K562 (cell line): Measurements from ENCODE around the gene MDP1. TPM values are rescaled to one million over a fixed set of nuclear protein-coding genes. Genes with fewer than 3 reads are reported as not detected.
A peak's percentile ranks its signal among the peaks of the same experiment; 100 is the strongest.

Experiments used
- ATAC-seq: fragments of 200-7000 bp; cut with Tn5 transposase; 3 replicates; pipeline ENCODE4 v1.9.1; 2020; ENCODE audit warnings: moderate library complexity
- BruUV-seq: library from RNA; stranded (reverse); fragments of 400-500 nt; replicated peaks from 2 replicates; lab custom pipeline; 2021; lab: Mats Ljungman, UMichigan
- CTCF ChIA-PET: fragments of 300-600 bp; formaldehyde crosslinking; extraction: SDS; loops from one replicate; lab custom pipeline; 2021; ENCODE audit warnings: low intra/inter-chr PET ratio; lab: Yijun Ruan, JAX
- POLR2A ChIA-PET: fragments of 300-600, 350-650 bp; sonication (Branson Sonifier 250); formaldehyde crosslinking; extraction: SDS; loops from one replicate; lab custom pipeline; 2021; ENCODE audit warnings: antibody characterized with exemption, inconsistent platforms; lab: Yijun Ruan, JAX
- DNase-seq, 4 experiments: peaks; one replicate each; pipeline versions ENCODE4 v3.0.0 to v3.0.0-alpha.2; 2011 to 2018; ENCODE audit warnings: low spot score in 3 of 4, mixed read lengths in 3 of 4; ENCODE audit errors: extremely low read depth in 1 of 4
- FAIRE-seq: peaks from 2 replicates; lab custom pipeline; 2011; peaks lifted over from hg19 to GRCh38; lab: Jason Lieb, UNC
- H2AFZ ChIP-seq: 2 replicates; pipeline ENCODE4 v1.6.0; 2011; ENCODE audit warnings: low read depth, low read length, control low read depth, inconsistent platforms
- H3K27ac ChIP-seq: fragments of 200-600 bp; 3 replicates; pipeline ENCODE4 v1.8.0; 2011; ENCODE audit warnings: low read depth, mild to moderate bottlenecking, control low read depth, inconsistent platforms, low read length, moderate library complexity, mixed read lengths; ENCODE audit errors: extremely low read depth
- H3K27me3 ChIP-seq, 2 experiments: fragments of 300-600 bp in 1 of 2; 2 replicates in 1 of 2; 3 replicates in 1 of 2; pipeline versions ENCODE4 v1.6.0 to v1.8.0; 2011; ENCODE audit warnings: inconsistent platforms in 2 of 2, low read length in 2 of 2, mild to moderate bottlenecking in 1 of 2, mixed read lengths in 1 of 2, moderate library complexity in 1 of 2; ENCODE audit not compliant: control insufficient read depth in 2 of 2, insufficient read depth in 2 of 2
- H3K36me3 ChIP-seq: fragments of 300-600 bp; 3 replicates; pipeline ENCODE4 v1.8.0; 2011; ENCODE audit warnings: mild to moderate bottlenecking, low read length, inconsistent platforms; ENCODE audit not compliant: control insufficient read depth, insufficient read depth
- H3K4me1 ChIP-seq, 2 experiments: fragments of 200-600 bp in 1 of 2; replicated peaks in 1 of 2; 2 replicates in 1 of 2; 3 replicates in 1 of 2; pipeline versions ENCODE4 v1.5.1 to v1.8.0; 2011; ENCODE audit warnings: inconsistent platforms in 2 of 2, low read length in 2 of 2, mild to moderate bottlenecking in 1 of 2, mixed read lengths in 1 of 2, moderate library complexity in 1 of 2; ENCODE audit not compliant: control insufficient read depth in 2 of 2, insufficient read depth in 2 of 2
- H3K4me2 ChIP-seq: 2 replicates; pipeline ENCODE4 v1.6.1; 2011; ENCODE audit warnings: low read length, control low read depth, inconsistent platforms, mixed read lengths; ENCODE audit not compliant: insufficient read depth
- H3K4me3 ChIP-seq: fragments of 200-600 bp; sonication (generic), shearing (Covaris generic); 2 replicates; pipeline ENCODE4 v1.5.1; 2016; ENCODE audit warnings: control low read depth, inconsistent platforms
- H3K79me2 ChIP-seq: fragments of 200-600 bp; 3 replicates; pipeline ENCODE4 v1.8.0; 2011; ENCODE audit warnings: low read length, inconsistent platforms; ENCODE audit not compliant: control insufficient read depth, insufficient read depth
- H3K9ac ChIP-seq, 2 experiments: 2 replicates each; pipeline versions ENCODE4 v1.6.0 to v1.6.1; 2011; ENCODE audit warnings: low read depth in 2 of 2, low read length in 2 of 2, control low read depth in 1 of 2, inconsistent platforms in 1 of 2, mild to moderate bottlenecking in 1 of 2, mixed read lengths in 1 of 2; ENCODE audit not compliant: insufficient read depth in 1 of 2
- H3K9me1 ChIP-seq: one replicate; pipeline ENCODE4 v1.6.0; 2011; ENCODE audit warnings: inconsistent platforms, mild to moderate bottlenecking, low read length, moderate library complexity; ENCODE audit not compliant: control insufficient read depth, insufficient read depth
- H3K9me3 ChIP-seq: replicated peaks from 2 replicates; pipeline ENCODE4 v1.5.1; 2011; ENCODE audit warnings: low read depth, low read length, inconsistent platforms; ENCODE audit not compliant: control insufficient read depth, insufficient read depth
- H4K20me1 ChIP-seq: replicated peaks from 2 replicates; pipeline ENCODE4 v1.6.1; 2011; ENCODE audit warnings: low read length, inconsistent platforms, mixed read lengths; ENCODE audit not compliant: control insufficient read depth, insufficient read depth
- BMI1 ChIP-seq: fragments of 150-350 bp; IDR thresholded peaks from 2 replicates; pipeline ENCODE4 v1.6.1; 2014; ENCODE audit warnings: low read length
- CBX8 ChIP-seq: fragments of 200-600 bp; sonication (generic); IDR thresholded peaks from 2 replicates; pipeline ENCODE4 v1.6.1; 2012; ENCODE audit warnings: borderline replicate concordance, mixed run types, low read depth, mild to moderate bottlenecking, moderate library complexity, mixed read lengths, low read length, control low read depth, inconsistent platforms; ENCODE audit not compliant: poor library complexity, severe bottlenecking; ENCODE audit errors: extremely low read depth
- JUNB ChIP-seq: fragments of 450-650 bp; formaldehyde crosslinking; conservative IDR thresholded peaks from 2 replicates; pipeline ENCODE4 v1.4.0; 2020; ENCODE audit warnings: mild to moderate bottlenecking
- MAZ ChIP-seq, 2 experiments: fragments of 450-650 bp in 1 of 2; sonication (generic) in 1 of 2; formaldehyde crosslinking; IDR thresholded peaks in 1 of 2; conservative IDR thresholded peaks in 1 of 2; 2 replicates each; pipeline versions ENCODE4 v1.4.0 to v1.5.0; 2020; ENCODE audit warnings: mild to moderate bottlenecking in 1 of 2, missing genetic modification reagents in 1 of 2
- PHB2 ChIP-seq: fragments of 450-650 bp; IDR thresholded peaks from 2 replicates; pipeline ENCODE4 v1.6.1; 2017; ENCODE audit warnings: low read depth
- POLR2A ChIP-seq: fragments of 450-650 bp; conservative IDR thresholded peaks from 2 replicates; pipeline ENCODE4 v1.6.1; 2016
- POLR2H ChIP-seq: IDR thresholded peaks from 2 replicates; pipeline ENCODE4 v1.6.1; 2016; ENCODE audit warnings: missing genetic modification characterization, low read depth, mild to moderate bottlenecking, control low read depth, missing compliant biosample characterization, moderate library complexity
- POU5F1 ChIP-seq: fragments of 150-350 bp; IDR thresholded peaks from 2 replicates; pipeline ENCODE4 v1.6.1; 2014; ENCODE audit warnings: borderline replicate concordance, low read length, low read depth, mild to moderate bottlenecking; ENCODE audit not compliant: partially characterized antibody
- RAD21 ChIP-seq, 2 experiments: fragments of 250-450 bp in 1 of 2; fragments of 450-650 bp in 1 of 2; sonication (Bioruptor Pico) in 1 of 2; formaldehyde crosslinking in 1 of 2; IDR thresholded peaks in 1 of 2; conservative IDR thresholded peaks in 1 of 2; 2 replicates each; pipeline versions ENCODE4 v1.4.0 to v1.8.0; 2020 to 2022; ENCODE audit warnings: mild to moderate bottlenecking in 2 of 2, moderate library complexity in 1 of 2
- RBBP5 ChIP-seq: fragments of 200-600 bp; sonication (generic); IDR thresholded peaks from 2 replicates; pipeline ENCODE4 v1.6.1; 2012; ENCODE audit warnings: borderline replicate concordance, mild to moderate bottlenecking, low read length, control low read depth, inconsistent platforms; ENCODE audit not compliant: insufficient read depth, poor library complexity, severe bottlenecking
- SMARCA4 ChIP-seq: fragments of 450-650 bp; IDR thresholded peaks from 2 replicates; pipeline ENCODE4 v1.6.1; 2016
- ZFP30 ChIP-seq: fragments of 250-450 bp; sonication (Bioruptor Pico); IDR thresholded peaks from 2 replicates; pipeline ENCODE4 v1.8.0; 2022; ENCODE audit warnings: moderate library complexity, mild to moderate bottlenecking, inconsistent platforms, borderline replicate concordance
- ZNF174 ChIP-seq: fragments of 250-450 bp; sonication (Bioruptor Pico); IDR thresholded peaks from 2 replicates; pipeline ENCODE4 v1.4.0; 2020; ENCODE audit warnings: mild to moderate bottlenecking
- ZNF239 ChIP-seq: fragments of 250-450 bp; sonication (Bioruptor Pico); IDR thresholded peaks from 2 replicates; pipeline ENCODE4 v1.4.0; 2020; ENCODE audit warnings: mild to moderate bottlenecking
- WGBS: fragments of 100-300 bp; shearing (Covaris generic); methylation state at CpG from one replicate; pipeline ENCODE4 v1.1.6; 2016; ENCODE audit warnings: low coverage, mixed read lengths; ENCODE audit not compliant: insufficient coverage; ENCODE audit errors: missing lambda C conversion rate; 5-methylcytosine and 5-hydroxymethylcytosine counted together
- in situ Hi-C: fragments of 300-500 bp; cut with MboI; formaldehyde crosslinking; loops from 4 replicates; pipeline ENCODE4 v1.15.0; 2018; ENCODE audit warnings: inconsistent platforms, mixed read lengths
- intact Hi-C: fragments of 100-400 bp; cut with micrococcal nuclease; formaldehyde crosslinking; loops from 2 replicates; pipeline ENCODE4 v1.14.2; 2022
- polyA plus RNA-seq, 8 experiments: library from polyadenylated mRNA; depleted of rRNA in 4 of 8; stranded (reverse) in 5 of 8; unstranded in 3 of 8; fragments of >200 nt; fragmentation: Nextera tagmentation in 2 of 8; fragmentation: Illumina TruSeq in 1 of 8; extraction: Ambion mirVana in 2 of 8; extraction: Trizol in 1 of 8; gene quantifications; 2 replicates each; pipeline versions ENCODE4 v1.2.1 to v1.2.3, GENCODE V29; 2011 to 2014; ENCODE audit warnings: inconsistent platforms in 1 of 8, missing spikeins in 1 of 8
- total RNA-seq, 7 experiments: library from RNA; depleted of rRNA in 6 of 7; stranded (reverse); fragments of >200 nt in 6 of 7; fragmentation: Illumina TruSeq in 2 of 7; extraction: Trizol in 2 of 7; gene quantifications; 2 replicates each; pipeline versions ENCODE4 v1.2.1 to v1.2.3, GENCODE V29; 2011 to 2021; ENCODE audit warnings: low replicate concordance in 1 of 7
- TF ChIP-seq, protein P1 (sequence below): sonication (generic); formaldehyde crosslinking; IDR thresholded peaks from 2 replicates; pipeline ENCODE4 v1.9.0; 2022; ENCODE audit warnings: mild to moderate bottlenecking, missing genetic modification reagents
- TF ChIP-seq, protein P2 (sequence below): fragments of 150-350 bp; IDR thresholded peaks from 2 replicates; pipeline ENCODE4 v1.6.1; 2014; ENCODE audit warnings: low read depth, mild to moderate bottlenecking, low read length, borderline replicate concordance

Gene MDP1
- total and polyA plus RNA-seq, 9 of the 15 experiments (the other 6 are each of a cell fraction or from before 2014, with no cell fraction given) = 2.7 to 29.6 (median 11.0) TPM

DNA sequence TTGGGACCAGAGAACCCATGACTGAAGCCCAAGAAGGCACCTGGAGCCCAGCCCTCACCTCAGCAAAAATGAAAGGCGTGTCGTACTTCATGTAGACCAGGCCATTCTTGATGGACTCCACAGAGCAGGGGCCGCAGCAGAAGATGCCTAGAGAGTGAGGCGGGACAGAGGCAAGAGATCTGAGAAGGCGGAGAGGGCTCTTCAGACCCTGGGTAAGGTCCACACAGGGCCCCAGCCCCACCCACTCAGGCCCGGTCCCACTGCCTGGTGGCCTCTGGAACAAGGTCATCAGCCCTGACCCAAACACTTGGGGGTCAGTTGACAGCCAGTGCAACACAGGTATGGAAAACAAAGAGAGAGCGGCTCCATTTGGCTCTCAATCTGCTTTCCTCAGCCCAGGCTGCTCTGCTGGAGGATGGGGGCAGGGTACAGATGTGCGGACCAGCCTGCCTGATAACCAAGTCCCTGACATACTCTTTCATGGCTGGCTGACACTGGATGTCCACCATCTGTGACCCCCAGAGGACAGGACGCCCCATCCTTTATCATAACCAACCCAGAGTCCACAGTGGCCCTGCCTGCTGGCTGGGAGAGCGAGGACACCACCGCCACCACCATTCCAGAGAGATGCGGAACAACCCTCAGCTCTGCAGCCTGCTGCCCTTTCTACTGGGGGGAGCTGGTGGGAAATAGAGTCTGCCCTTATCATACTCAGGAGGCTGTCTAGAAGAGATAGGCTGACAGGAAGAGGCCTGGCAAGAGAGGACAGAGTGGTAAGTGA is 40.3 kb upstream of the MDP1 start (continued):
- TF ChIP-seq RBBP5 (no peak), JUNB (no peak), POLR2H (tag) (no peak), PHB2 (peak; percentile 75; the same call in 1 of the 2 replicates), SMARCA4 (peak; percentile 74), ZNF239 (CRISPR knock-in tag) (no peak), CBX8 (no peak)

DNA sequence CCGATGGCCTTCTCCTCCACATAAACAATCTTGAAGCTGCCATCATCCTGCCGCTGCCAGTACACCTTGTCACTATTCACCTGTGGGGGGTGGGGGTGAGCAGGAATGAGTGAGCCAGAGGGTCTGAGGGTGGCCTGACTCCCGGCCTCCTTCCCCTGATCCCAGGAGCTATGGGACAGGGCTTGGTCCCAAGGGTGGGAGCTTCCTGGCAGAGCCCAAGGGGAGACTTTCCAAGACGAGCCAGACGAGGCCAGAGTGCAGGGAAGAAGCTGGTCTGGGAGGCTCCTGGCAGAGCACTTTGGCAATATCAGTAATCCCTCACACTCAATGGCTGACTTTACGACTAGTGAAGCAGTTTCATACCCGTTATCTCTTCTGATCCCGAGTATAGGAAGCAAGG is 39.6 kb upstream of the MDP1 start:
- H3K9ac ChIP-seq = peak overlapping the region; percentile 13 to 44; a peak in 1 of 4 replicates
- peaks cover 22 to 46% of the 10 kb centered on the region in 2 experiments; a peak in 4 of 5 replicates for H3K4me1 ChIP-seq
- BruUV-seq = no TSS peak
- CTCF ChIA-PET = no interaction called here
- DNase-seq = no peak
- H3K36me3 ChIP-seq = no peaks in the 10 kb centered on the region; the same call in 1 of the 3 replicates
- no peaks in the 10 kb centered on the region for H3K9me1 ChIP-seq
- H2AFZ ChIP-seq = peak overlapping the region; percentile 82
- H3K27ac ChIP-seq = peak overlapping the region; percentile 62
- POLR2A ChIA-PET = interaction anchor here (0.6 to 1.6 kb wide), 3 partner anchors 12 to 44 kb away, joined by 3 to 5 read pairs (median 3); partner anchors contain the start of genes DHRS1 and NOP9
- no peaks in the 10 kb centered on the region for H4K20me1 ChIP-seq
- H3K9me3 ChIP-seq = no peaks in the 10 kb centered on the region
- 42% methylated on average over 4 of the region's 8 CpGs for WGBS
- no peaks in the 10 kb centered on the region for H3K27me3 ChIP-seq
- no peak overlapping the region for H3K4me3 ChIP-seq
- peak; percentile 6 for FAIRE-seq
- in situ Hi-C loops (no loop called here), intact Hi-C loops (no loop called here)
- H3K4me2 ChIP-seq = peak overlapping the region; percentile 67; the same call in 1 of the 2 replicates
- no peak for ATAC-seq
- no peaks in the 10 kb centered on the region for H3K79me2 ChIP-seq
- TF ChIP-seq ZFP30 (CRISPR knock-in tag) (no peak), MAZ (CRISPR knock-in tag; conservative IDR thresholded peaks at IDR 0.05 in 1 of 2, IDR thresholded peaks at IDR 0.05 in 1 of 2) (no peak), BMI1 (no peak), POU5F1 (no peak), RAD21 (CRISPR knock-in tag; conservative IDR thresholded peaks at IDR 0.05 in 1 of 2, IDR thresholded peaks at IDR 0.05 in 1 of 2) (no peak), ZNF174 (CRISPR knock-in tag) (no peak), POLR2A (no peak)
- TF ChIP-seq, protein P1, sequence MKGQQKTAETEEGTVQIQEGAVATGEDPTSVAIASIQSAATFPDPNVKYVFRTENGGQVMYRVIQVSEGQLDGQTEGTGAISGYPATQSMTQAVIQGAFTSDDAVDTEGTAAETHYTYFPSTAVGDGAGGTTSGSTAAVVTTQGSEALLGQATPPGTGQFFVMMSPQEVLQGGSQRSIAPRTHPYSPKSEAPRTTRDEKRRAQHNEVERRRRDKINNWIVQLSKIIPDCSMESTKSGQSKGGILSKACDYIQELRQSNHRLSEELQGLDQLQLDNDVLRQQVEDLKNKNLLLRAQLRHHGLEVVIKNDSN (CRISPR knock-in tag) = no peak
- TF ChIP-seq, protein P2, sequence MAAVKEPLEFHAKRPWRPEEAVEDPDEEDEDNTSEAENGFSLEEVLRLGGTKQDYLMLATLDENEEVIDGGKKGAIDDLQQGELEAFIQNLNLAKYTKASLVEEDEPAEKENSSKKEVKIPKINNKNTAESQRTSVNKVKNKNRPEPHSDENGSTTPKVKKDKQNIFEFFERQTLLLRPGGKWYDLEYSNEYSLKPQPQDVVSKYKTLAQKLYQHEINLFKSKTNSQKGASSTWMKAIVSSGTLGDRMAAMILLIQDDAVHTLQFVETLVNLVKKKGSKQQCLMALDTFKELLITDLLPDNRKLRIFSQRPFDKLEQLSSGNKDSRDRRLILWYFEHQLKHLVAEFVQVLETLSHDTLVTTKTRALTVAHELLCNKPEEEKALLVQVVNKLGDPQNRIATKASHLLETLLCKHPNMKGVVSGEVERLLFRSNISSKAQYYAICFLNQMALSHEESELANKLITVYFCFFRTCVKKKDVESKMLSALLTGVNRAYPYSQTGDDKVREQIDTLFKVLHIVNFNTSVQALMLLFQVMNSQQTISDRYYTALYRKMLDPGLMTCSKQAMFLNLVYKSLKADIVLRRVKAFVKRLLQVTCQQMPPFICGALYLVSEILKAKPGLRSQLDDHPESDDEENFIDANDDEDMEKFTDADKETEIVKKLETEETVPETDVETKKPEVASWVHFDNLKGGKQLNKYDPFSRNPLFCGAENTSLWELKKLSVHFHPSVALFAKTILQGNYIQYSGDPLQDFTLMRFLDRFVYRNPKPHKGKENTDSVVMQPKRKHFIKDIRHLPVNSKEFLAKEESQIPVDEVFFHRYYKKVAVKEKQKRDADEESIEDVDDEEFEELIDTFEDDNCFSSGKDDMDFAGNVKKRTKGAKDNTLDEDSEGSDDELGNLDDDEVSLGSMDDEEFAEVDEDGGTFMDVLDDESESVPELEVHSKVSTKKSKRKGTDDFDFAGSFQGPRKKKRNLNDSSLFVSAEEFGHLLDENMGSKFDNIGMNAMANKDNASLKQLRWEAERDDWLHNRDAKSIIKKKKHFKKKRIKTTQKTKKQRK = no peak
